Measurements from ENCODE around the gene HOMER1. TPM values are rescaled to one million over a fixed set of nuclear protein-coding genes. Genes with fewer than 3 reads are reported as not detected.
"Not testable (repeated sequence)": the region's sequence is repeated elsewhere in the genome, so short reads cannot be mapped to it uniquely, and the experiment has no call there.

The HOMER1 gene
- total and polyA plus RNA-seq, 5 experiments from 2014 or later: 0.70 to 5.4 (median 3.3) TPM

- H3K4me3 Mint-ChIP-seq: no peak overlapping the region
- no peak overlapping the region for H3K27ac Mint-ChIP-seq
- H3K27me3 Mint-ChIP-seq: peaks cover 0 to 8% (median 0%) of the 10 kb centered on the region in 5 donors
- H3K4me1 Mint-ChIP-seq: no peaks in the 10 kb centered on the region
- no peak for ATAC-seq
- POLR2A ChIA-PET: no interaction called here
- H3K36me3 Mint-ChIP-seq: no peaks in the 10 kb centered on the region
- no peaks in the 10 kb centered on the region for H3K9me3 Mint-ChIP-seq
- DNase-seq: no peak
Measured at GRCh38 chr5:79540939-79541338, 27.0 kb upstream of the HOMER1 start.

GRCh38 chr5:79536193-79536906 is 22.4 kb upstream of the HOMER1 start:
- DNase-seq: no peak
- no peak overlapping the region for H3K4me3 Mint-ChIP-seq
- H3K9me3 Mint-ChIP-seq: no peaks in the 10 kb centered on the region
- no peak overlapping the region for H3K27ac Mint-ChIP-seq
- no peaks in the 10 kb centered on the region for H3K4me1 Mint-ChIP-seq
- ATAC-seq: no peak
- H3K27me3 Mint-ChIP-seq: peaks cover 0 to 9% (median 2%) of the 10 kb centered on the region in 5 donors
- no peaks in the 10 kb centered on the region for H3K36me3 Mint-ChIP-seq
- POLR2A ChIA-PET: no interaction called here

GRCh38 chr5:79535477-79536192 is 21.7 kb upstream of the HOMER1 start:
- no peak for DNase-seq
- no peaks in the 10 kb centered on the region for H3K4me1 Mint-ChIP-seq
- peaks cover 0 to 2% (median 0%) of the 10 kb centered on the region in 9 donors for H3K9me3 Mint-ChIP-seq
- H3K27me3 Mint-ChIP-seq: peaks cover 0 to 9% (median 3%) of the 10 kb centered on the region in 5 donors
- POLR2A ChIA-PET: no interaction called here
- H3K36me3 Mint-ChIP-seq: no peaks in the 10 kb centered on the region
- ATAC-seq: peak in 1 of 2 donors; percentile 25
- H3K4me3 Mint-ChIP-seq: no peak overlapping the region
- H3K27ac Mint-ChIP-seq: no peak overlapping the region

GRCh38 chr5:79529110-79529509 is 15.2 kb upstream of the HOMER1 start:
- Mint-ChIP-seq H3K27ac (no peak overlapping the region), H3K4me1 (no peaks in the 10 kb centered on the region), H3K36me3 (peaks cover 0 to 9% (median 5%) of the 10 kb centered on the region in 3 donors), H3K4me3 (no peak overlapping the region), H3K27me3 (peaks cover 0 to 11% (median 4%) of the 10 kb centered on the region in 5 donors), H3K9me3 (peaks cover 0 to 24% (median 9%) of the 10 kb centered on the region in 9 donors)
- ATAC-seq (no peak), DNase-seq (no peak)
- POLR2A ChIA-PET: no interaction called here

GRCh38 chr5:79527431-79527830 is 13.5 kb upstream of the HOMER1 start:
- H3K4me1 Mint-ChIP-seq: no peaks in the 10 kb centered on the region
- POLR2A ChIA-PET: no interaction called here
- H3K4me3 Mint-ChIP-seq: no peak overlapping the region
- no peak for DNase-seq
- H3K27ac Mint-ChIP-seq: no peak overlapping the region
- no peak for ATAC-seq
- H3K9me3 Mint-ChIP-seq: peaks cover 0 to 26% (median 9%) of the 10 kb centered on the region in 9 donors
- peaks cover 0 to 9% (median 5%) of the 10 kb centered on the region in 3 donors for H3K36me3 Mint-ChIP-seq
- H3K27me3 Mint-ChIP-seq: peaks cover 0 to 13% (median 4%) of the 10 kb centered on the region in 5 donors

GRCh38 chr5:79526928-79527327 is 13.0 kb upstream of the HOMER1 start:
- no peak for ATAC-seq
- no peak overlapping the region for H3K27ac Mint-ChIP-seq
- POLR2A ChIA-PET: no interaction called here

GRCh38 chr5:79526493-79526892 is 12.6 kb upstream of the HOMER1 start:
- ATAC-seq (no peak), DNase-seq (no peak)
- Mint-ChIP-seq H3K27me3 (peaks cover 0 to 13% (median 3%) of the 10 kb centered on the region in 5 donors), H3K9me3 (peaks cover 0 to 26% (median 9%) of the 10 kb centered on the region in 9 donors), H3K27ac (no peak overlapping the region), H3K36me3 (peaks cover 0 to 9% (median 5%) of the 10 kb centered on the region in 3 donors), H3K4me3 (no peak overlapping the region), H3K4me1 (no peaks in the 10 kb centered on the region)
- POLR2A ChIA-PET: no interaction called here

More at GRCh38 chr5:79526928-79527327, 13.0 kb upstream of the HOMER1 start:
- H3K4me3 Mint-ChIP-seq: no peak overlapping the region
- peaks cover 0 to 13% (median 4%) of the 10 kb centered on the region in 5 donors for H3K27me3 Mint-ChIP-seq
- H3K4me1 Mint-ChIP-seq: no peaks in the 10 kb centered on the region
- peaks cover 0 to 9% (median 5%) of the 10 kb centered on the region in 3 donors for H3K36me3 Mint-ChIP-seq
- DNase-seq: no peak
- H3K9me3 Mint-ChIP-seq: peaks cover 0 to 26% (median 9%) of the 10 kb centered on the region in 9 donors

- H3K27me3 Mint-ChIP-seq: peaks cover 0 to 11% (median 3%) of the 10 kb centered on the region in 5 donors
- H3K27ac Mint-ChIP-seq: no peak overlapping the region
- H3K36me3 Mint-ChIP-seq: peaks cover 0 to 6% (median 5%) of the 10 kb centered on the region in 3 donors
- POLR2A ChIA-PET: no interaction called here
- peaks cover 0 to 22% (median 9%) of the 10 kb centered on the region in 9 donors for H3K9me3 Mint-ChIP-seq
- ATAC-seq (no peak), DNase-seq (no peak)
- no peak overlapping the region for H3K4me3 Mint-ChIP-seq
- H3K4me1 Mint-ChIP-seq: peaks cover 6 to 14% (median 12%) of the 10 kb centered on the region in 4 donors
Measured at GRCh38 chr5:79521156-79521555, 7.2 kb upstream of the HOMER1 start.

GRCh38 chr5:79518718-79519117 is 4.8 kb upstream of the HOMER1 start:
- Mint-ChIP-seq H3K27ac (no peak overlapping the region), H3K36me3 (peaks cover 0 to 2% (median 0%) of the 10 kb centered on the region in 3 donors), H3K4me1 (peaks cover 11 to 23% (median 21%) of the 10 kb centered on the region in 4 donors), H3K4me3 (no peak overlapping the region), H3K27me3 (peaks cover 0 to 4% (median 0%) of the 10 kb centered on the region in 5 donors), H3K9me3 (peaks cover 0 to 3% (median 0%) of the 10 kb centered on the region in 9 donors)
- POLR2A ChIA-PET: no interaction called here
- DNase-seq (no peak), ATAC-seq (no peak)

GRCh38 chr5:79517601-79518000 is 3.7 kb upstream of the HOMER1 start:
- DNase-seq: no peak
- H3K27ac Mint-ChIP-seq: peak overlapping the region in 8 of 10 donors; percentile 12 to 92 (median 56)
- POLR2A ChIA-PET: no interaction called here
- no peaks in the 10 kb centered on the region for H3K9me3 Mint-ChIP-seq
- H3K4me3 Mint-ChIP-seq: peak overlapping the region in 1 of 10 donors; percentile 61
- H3K4me1 Mint-ChIP-seq: peaks cover 11 to 29% (median 28%) of the 10 kb centered on the region in 4 donors
- H3K36me3 Mint-ChIP-seq: peaks cover 0 to 2% (median 0%) of the 10 kb centered on the region in 3 donors
- H3K27me3 Mint-ChIP-seq: peaks cover 0 to 11% (median 3%) of the 10 kb centered on the region in 5 donors
- no peak for ATAC-seq

GRCh38 chr5:79516986-79517385 is 3.1 kb upstream of the HOMER1 start:
- POLR2A ChIA-PET: interaction anchor here (0.6 kb wide), 1 partner anchor 1069 kb away, joined by 3 read pairs; no protein-coding TSS in a partner anchor
- Mint-ChIP-seq H3K36me3 (peaks cover 0 to 2% (median 0%) of the 10 kb centered on the region in 3 donors), H3K4me1 (peaks cover 11 to 34% (median 32%) of the 10 kb centered on the region in 4 donors), H3K27ac (peak overlapping the region; percentile 12 to 92 (median 64)), H3K27me3 (peaks cover 0 to 15% (median 5%) of the 10 kb centered on the region in 5 donors), H3K9me3 (no peaks in the 10 kb centered on the region), H3K4me3 (peak overlapping the region in 9 of 10 donors; percentile 4 to 81 (median 34))
- DNase-seq (peak in 1 of 10 donors; percentile 21), ATAC-seq (no peak)

GRCh38 chr5:79516331-79516730 is 2.4 kb upstream of the HOMER1 start:
- not testable (repeated sequence) for ATAC-seq, DNase-seq, H3K9me3 Mint-ChIP-seq, H3K4me3 Mint-ChIP-seq, H3K36me3 Mint-ChIP-seq
- H3K27ac Mint-ChIP-seq: peak overlapping the region in 5 of 10 donors; percentile 25 to 92 (median 56)
- POLR2A ChIA-PET: interaction anchor here (0.6 kb wide), 1 partner anchor 1068 kb away, joined by 3 read pairs; no protein-coding TSS in a partner anchor
- H3K27me3 Mint-ChIP-seq: peaks cover 0 to 21% (median 5%) of the 10 kb centered on the region in 5 donors
- peaks cover 13 to 40% (median 35%) of the 10 kb centered on the region in 4 donors for H3K4me1 Mint-ChIP-seq
